Muscle layer of duodenum (tissue), 2 donors: ENCODE measurements around the gene CALR3.

Experiments
- H3K27ac ChIP-seq: one replicate; pipeline ENCODE4 v1.7.0; 2013; ENCODE audit warnings: mild to moderate bottlenecking, low read length
- H3K27me3 ChIP-seq: one replicate; pipeline ENCODE4 v1.7.0; 2013; ENCODE audit warnings: low read depth, mild to moderate bottlenecking, control low read depth, low read length
- H3K36me3 ChIP-seq, 2 donors: one replicate each; pipeline ENCODE4 v1.7.0; 2013; ENCODE audit warnings: low read length in 2 of 2, control low read depth in 1 of 2, mild to moderate bottlenecking in 1 of 2; ENCODE audit not compliant: insufficient read depth in 2 of 2, control insufficient read depth in 1 of 2
- H3K4me1 ChIP-seq, 2 donors: one replicate each; pipeline ENCODE4 v1.7.0; 2013; ENCODE audit warnings: low read length in 2 of 2, mild to moderate bottlenecking in 2 of 2, control low read depth in 1 of 2, moderate library complexity in 1 of 2; ENCODE audit not compliant: insufficient read depth in 2 of 2, control insufficient read depth in 1 of 2
- H3K4me3 ChIP-seq, 2 donors: one replicate each; pipeline ENCODE4 v1.7.0; 2013; ENCODE audit warnings: low read length in 2 of 2, low read depth in 1 of 2, mild to moderate bottlenecking in 1 of 2
- H3K9me3 ChIP-seq, 2 donors: one replicate each; pipeline ENCODE4 v1.7.0; 2013; ENCODE audit warnings: low read length in 2 of 2, control low read depth in 1 of 2, mild to moderate bottlenecking in 1 of 2; ENCODE audit not compliant: control insufficient read depth in 1 of 2
- donor health status: healthy.

The CALR3 gene

DNA sequence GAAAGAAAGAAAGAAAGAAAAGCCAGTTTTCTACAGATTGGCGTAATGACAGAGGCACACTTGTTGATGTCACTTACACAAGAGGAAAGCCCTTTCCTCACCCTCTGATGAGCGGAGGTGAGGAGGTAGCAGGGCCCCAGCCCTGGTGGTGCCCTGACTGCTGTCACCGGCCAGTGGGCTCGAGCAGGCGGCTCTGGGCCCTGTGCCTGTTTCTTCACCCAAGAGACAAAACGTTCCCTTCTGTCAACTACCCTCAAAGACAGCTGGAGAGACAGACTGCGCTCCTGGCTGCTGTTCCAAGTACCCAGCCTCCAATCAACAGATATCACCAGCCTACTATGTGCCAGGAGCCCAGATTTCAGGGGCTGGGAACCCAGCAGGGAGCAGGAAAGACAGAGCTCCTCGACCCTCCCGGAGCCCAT lies 34.3 kb downstream of the CALR3 start:
- H3K9me3 ChIP-seq, result no peaks in the 10 kb centered on the region
- no peaks in the 10 kb centered on the region for H3K27me3 ChIP-seq
- H3K4me3 ChIP-seq, result no peak overlapping the region
- H3K36me3 ChIP-seq, result no peaks in the 10 kb centered on the region
- H3K4me1 ChIP-seq, result peaks cover 17 to 29% of the 10 kb centered on the region in 2 donors
- no peak overlapping the region for H3K27ac ChIP-seq

DNA sequence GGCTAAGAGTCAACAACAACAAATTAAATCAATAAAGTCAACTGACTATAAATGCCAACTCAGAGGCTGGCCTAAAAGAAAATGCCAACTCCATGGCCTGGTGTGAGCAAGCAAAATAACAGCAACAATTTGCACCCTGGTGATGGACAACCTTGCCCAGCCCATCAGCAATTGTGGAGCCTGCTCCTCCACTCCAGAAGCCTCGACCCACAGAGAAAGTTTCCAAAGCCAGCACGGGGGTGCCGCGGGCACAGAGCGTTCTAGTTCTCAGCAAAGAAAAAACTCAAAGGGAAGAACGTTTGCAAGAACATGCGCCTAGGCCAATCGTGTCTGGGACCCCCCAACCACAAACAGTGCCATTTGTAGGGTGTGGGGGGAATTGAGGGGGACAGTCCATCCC lies 35.5 kb downstream of the CALR3 start:
- H3K4me3 ChIP-seq, result no peak overlapping the region
- H3K4me1 ChIP-seq, result peaks cover 17 to 32% of the 10 kb centered on the region in 2 donors
- H3K36me3 ChIP-seq, result no peaks in the 10 kb centered on the region
- H3K9me3 ChIP-seq, result no peaks in the 10 kb centered on the region
- no peaks in the 10 kb centered on the region for H3K27me3 ChIP-seq
- H3K27ac ChIP-seq, result no peak overlapping the region

DNA sequence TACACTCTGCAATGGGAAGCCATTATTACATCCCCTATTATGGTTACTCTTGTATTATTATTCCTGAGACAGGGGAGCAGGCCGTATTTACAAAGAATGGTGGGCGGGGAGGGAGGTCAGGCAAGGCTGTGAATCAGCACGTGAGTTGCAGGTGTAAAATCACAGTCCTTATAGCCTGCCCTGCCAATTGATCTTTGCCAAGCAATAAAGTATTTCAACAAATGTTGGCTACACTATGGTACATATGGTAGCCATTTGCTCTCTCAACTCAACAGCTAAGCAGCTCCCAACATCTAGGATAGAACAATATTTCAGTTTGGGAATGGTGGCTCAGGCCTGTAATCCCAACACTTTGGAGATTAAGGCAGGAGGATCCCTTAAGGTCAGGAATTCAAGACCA lies 36.3 kb downstream of the CALR3 start:
- Histone ChIP-seq H3K36me3 (no peaks in the 10 kb centered on the region), H3K27me3 (no peaks in the 10 kb centered on the region), H3K4me3 (no peak overlapping the region), H3K9me3 (no peaks in the 10 kb centered on the region), H3K27ac (no peak overlapping the region), H3K4me1 (peaks cover 17 to 32% of the 10 kb centered on the region in 2 donors)

DNA sequence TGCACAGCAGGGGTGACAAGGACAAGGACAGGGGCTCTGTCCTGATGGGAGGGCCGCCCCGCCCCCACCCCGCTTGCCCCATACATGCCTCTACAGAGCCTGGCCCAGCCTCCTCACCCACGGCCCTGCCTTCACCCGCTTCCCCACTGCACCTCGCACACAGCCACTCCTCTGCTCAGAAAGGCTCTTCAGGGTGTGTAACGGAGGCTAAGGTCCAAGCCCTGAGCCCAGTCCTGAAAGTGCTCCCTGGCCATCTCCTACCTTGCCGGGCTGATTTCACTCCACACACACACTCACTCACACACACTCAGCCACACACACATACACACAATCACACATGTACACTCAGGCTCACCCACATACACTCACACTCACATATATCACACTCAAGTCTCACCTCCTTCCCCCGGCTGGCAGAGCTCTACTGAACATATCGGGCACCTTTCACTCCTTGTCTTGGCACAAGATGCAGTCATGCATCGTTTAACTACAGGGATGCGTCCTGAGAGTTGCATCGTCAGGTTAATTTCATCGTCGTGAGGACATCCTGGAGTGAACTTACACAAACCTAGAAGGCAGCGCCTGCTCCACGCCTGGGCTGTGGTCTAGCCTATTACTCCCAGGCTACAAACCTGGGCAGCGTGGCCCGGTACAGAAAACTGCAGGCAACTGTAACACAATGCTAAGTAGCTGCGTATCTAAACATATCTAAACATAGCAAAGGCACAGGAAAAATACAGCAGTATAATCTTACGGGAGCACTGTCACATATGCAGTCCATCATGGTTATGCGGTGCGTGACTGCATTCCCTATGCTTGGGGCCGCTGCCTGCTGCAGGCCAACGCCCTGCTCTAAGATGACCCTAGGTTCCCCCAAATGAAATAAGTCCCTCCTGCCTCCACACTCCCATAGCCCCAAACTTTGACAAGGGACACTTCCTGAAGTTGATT lies 37.3 kb downstream of the CALR3 start:
- no peak overlapping the region for H3K27ac ChIP-seq
- H3K27me3 ChIP-seq, result no peaks in the 10 kb centered on the region
- H3K4me1 ChIP-seq, result peaks cover 17 to 38% of the 10 kb centered on the region in 2 donors
- H3K4me3 ChIP-seq, result no peak overlapping the region
- no peaks in the 10 kb centered on the region for H3K36me3 ChIP-seq
- no peaks in the 10 kb centered on the region for H3K9me3 ChIP-seq

DNA sequence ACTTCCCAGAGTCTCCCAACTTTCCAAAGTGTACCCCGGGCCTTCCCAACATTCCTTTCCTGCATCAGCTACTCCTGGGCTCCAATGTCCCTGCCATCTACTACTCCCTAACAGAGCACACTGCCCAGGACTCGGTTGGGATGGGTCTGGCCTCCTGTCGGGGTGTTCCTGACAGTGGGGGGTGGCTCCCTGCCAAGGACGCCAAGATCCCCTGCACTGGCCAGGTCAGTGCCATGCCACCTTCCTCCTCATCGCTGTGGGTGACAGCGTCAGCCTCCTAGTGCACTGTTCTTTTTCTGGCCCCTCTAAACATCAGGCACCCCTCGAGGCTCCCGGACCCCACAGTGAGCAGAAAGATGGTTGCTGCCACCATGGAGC lies 38.0 kb downstream of the CALR3 start:
- Histone ChIP-seq H3K27me3 (no peaks in the 10 kb centered on the region), H3K4me3 (peak overlapping the region in 1 of 2 donors; percentile 20), H3K27ac (peak overlapping the region; percentile 23), H3K36me3 (no peaks in the 10 kb centered on the region), H3K9me3 (no peaks in the 10 kb centered on the region), H3K4me1 (peaks cover 17 to 37% of the 10 kb centered on the region in 2 donors)

DNA sequence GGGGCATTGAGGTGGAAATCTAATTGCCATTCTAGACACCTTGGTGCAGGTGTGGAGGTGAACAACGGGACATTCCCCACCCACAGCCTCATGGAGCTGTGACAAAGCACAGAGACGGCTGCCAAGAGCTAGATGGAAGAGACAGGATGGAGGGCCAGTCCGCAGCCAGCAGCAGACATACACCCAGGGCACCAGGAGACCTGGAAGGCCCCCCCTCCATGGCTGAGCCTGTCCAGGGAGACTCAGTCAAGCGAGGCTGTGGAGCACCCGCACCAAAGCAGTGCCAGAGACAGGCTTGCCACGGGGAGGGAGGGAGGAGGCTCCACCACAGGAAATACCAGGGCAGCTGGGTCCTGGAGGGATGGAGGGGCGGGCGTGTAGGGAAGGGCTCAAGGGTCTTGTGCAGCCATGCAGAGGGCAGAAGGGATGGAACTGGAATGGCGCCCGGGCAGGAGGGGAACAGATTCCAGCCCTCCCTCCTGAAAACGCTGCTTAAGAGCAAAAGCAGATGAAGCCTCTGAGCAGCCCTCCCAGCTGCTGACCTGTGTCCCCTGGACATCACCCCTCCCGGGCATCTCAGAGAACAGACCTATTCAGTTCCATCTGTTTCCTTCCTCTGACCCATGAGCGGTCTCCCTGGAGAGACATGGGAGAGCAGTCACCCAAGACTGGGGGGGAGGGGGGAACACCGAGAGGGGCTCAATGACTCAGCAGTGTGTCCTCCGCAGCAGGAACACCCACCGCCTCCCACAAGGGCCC lies 38.6 kb downstream of the CALR3 start:
- H3K4me3 ChIP-seq, result peak overlapping the region in 1 of 2 donors; percentile 20
- H3K36me3 ChIP-seq, result no peaks in the 10 kb centered on the region
- H3K27ac ChIP-seq, result peak overlapping the region; percentile 23
- no peaks in the 10 kb centered on the region for H3K27me3 ChIP-seq
- H3K4me1 ChIP-seq, result peaks cover 17 to 37% of the 10 kb centered on the region in 2 donors
- H3K9me3 ChIP-seq, result no peaks in the 10 kb centered on the region

DNA sequence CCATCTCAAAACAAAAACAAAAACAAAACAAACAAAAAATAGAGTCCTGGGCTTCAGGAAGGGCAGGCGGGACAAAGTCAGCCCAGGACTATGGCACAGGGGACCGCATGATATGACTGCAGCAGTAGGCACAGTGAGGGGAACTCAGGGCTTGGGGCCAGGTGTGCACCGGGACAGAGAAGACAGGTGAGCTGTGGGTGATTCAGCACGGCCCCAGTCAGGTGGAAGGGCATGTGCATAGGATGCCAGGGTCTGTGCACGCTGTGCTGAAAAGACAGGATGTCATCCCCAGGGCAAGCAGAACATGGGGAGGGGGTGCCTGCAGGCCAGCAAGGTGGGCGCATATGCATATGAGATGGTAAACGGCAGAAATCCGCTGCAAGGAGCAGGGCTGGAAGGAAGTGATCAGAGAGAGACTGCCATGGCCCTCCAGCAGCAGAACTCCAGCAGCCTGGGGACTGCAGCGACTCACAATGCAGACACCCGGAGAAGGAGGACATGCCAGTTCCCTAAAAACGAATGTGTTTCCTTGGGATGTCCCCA lies 39.2 kb downstream of the CALR3 start:
- Histone ChIP-seq H3K27me3 (no peaks in the 10 kb centered on the region), H3K4me3 (peak overlapping the region in 1 of 2 donors; percentile 20), H3K36me3 (no peaks in the 10 kb centered on the region), H3K4me1 (peaks cover 17 to 39% of the 10 kb centered on the region in 2 donors), H3K27ac (no peak overlapping the region), H3K9me3 (no peaks in the 10 kb centered on the region)

DNA sequence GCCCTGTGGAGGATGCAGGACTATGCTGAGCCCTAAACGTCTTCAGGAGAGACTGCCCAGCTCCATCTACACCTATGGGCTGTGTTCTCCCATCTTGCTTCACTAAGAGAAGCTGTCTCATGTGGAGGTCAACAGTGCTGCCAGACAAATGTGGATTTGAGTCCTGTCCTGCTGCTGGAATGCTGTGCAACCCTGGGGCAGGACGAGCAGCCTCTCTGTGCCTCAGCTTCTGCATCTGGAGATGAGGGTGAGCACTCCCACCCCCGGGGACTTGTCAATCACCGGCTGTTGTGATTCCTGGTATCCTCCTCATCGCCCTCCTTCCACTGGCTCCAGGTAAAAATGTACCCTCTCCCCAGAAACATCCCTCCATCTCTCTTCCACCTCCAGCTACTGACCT lies 40.5 kb downstream of the CALR3 start:
- H3K27ac ChIP-seq, result no peak overlapping the region
- peaks cover 17 to 39% of the 10 kb centered on the region in 2 donors for H3K4me1 ChIP-seq

DNA sequence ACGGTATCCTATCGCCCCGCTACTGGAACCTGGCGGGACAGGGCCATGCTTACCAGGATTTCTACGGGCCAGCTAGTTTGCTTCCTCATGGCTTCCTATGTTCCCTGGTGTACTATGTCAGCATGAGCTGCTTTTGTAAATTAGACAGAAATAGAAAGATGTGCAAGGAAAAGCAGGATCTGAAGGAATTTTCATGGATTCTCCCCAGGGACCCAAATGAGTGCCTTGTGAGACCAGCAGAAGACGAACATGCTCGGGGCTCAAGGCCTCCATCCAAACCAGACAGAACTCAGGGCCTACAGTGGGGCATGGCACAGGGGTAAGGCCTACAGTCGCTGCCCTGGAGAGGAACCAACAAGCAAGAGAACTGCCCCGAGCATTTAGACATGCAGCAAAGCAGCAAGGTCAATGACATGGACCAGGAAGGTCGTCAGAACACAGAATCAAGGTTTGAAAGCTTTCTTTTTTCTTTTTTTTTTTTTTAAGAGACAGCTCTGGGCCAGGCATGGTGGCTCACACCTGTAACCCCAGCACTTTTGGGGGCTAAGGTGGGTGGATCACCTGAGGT lies 41.5 kb downstream of the CALR3 start:
- no peak overlapping the region for H3K27ac ChIP-seq

More for the DNA sequence above, 40.5 kb downstream of the CALR3 start:
- Histone ChIP-seq H3K27me3 (no peaks in the 10 kb centered on the region), H3K4me3 (no peak overlapping the region), H3K36me3 (no peaks in the 10 kb centered on the region), H3K9me3 (no peaks in the 10 kb centered on the region)

DNA sequence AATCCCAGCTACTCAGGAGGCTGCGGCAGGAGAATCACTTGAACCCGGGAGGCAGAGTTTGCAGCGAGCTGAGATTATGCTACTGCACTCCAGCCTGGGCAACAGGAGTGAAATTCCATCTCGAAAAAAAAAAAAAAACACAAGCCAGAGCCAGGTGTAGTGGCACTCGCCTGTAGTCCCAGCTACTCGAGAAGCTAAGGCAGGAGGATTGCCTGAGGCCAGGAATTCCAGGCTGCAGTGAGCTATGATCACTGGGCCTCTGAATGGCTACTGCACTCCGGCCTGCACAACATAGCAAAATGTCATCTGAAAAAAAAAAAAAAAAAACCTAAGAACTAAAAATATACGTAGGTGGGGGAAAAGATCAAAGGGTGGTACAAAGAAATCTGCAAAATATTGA lies 43.6 kb downstream of the CALR3 start:
- H3K4me1 ChIP-seq, result peaks cover 7 to 27% of the 10 kb centered on the region in 2 donors

More for the DNA sequence above, 41.5 kb downstream of the CALR3 start:
- Histone ChIP-seq H3K9me3 (no peaks in the 10 kb centered on the region), H3K4me1 (peaks cover 17 to 39% of the 10 kb centered on the region in 2 donors), H3K4me3 (no peak overlapping the region), H3K36me3 (no peaks in the 10 kb centered on the region), H3K27me3 (no peaks in the 10 kb centered on the region)

More for the DNA sequence above, 43.6 kb downstream of the CALR3 start:
- Histone ChIP-seq H3K36me3 (no peaks in the 10 kb centered on the region), H3K9me3 (no peaks in the 10 kb centered on the region), H3K4me3 (no peak overlapping the region), H3K27me3 (no peaks in the 10 kb centered on the region), H3K27ac (no peak overlapping the region)
